HepG2 (cell line): ENCODE data around the gene UBE2O. TPM values are rescaled to one million over a fixed set of nuclear protein-coding genes. Genes with fewer than 3 reads are reported as not detected.
A peak's percentile ranks its signal among the peaks of the same experiment; 100 is the strongest.

Experiments used
- ATAC-seq: fragments of 200-7000 bp; cut with Tn5 transposase; 3 replicates; pipeline ENCODE4 v1.9.1; 2020; ENCODE audit warnings: mild to moderate bottlenecking, moderate library complexity
- BruUV-seq: library from RNA; stranded (reverse); fragments of 400-500 nt; replicated peaks from 2 replicates; lab custom pipeline; 2021; lab: Mats Ljungman, UMichigan
- CTCF ChIA-PET: fragments of 300-600 bp; formaldehyde crosslinking; extraction: SDS; loops from one replicate; lab custom pipeline; 2021; ENCODE audit warnings: low total read pairs, inconsistent platforms, low intra/inter-chr PET ratio; lab: Yijun Ruan, JAX
- POLR2A ChIA-PET: fragments of 350-600 bp; sonication (Branson Sonifier 250); formaldehyde crosslinking; loops from one replicate; lab custom pipeline; 2020; ENCODE audit warnings: antibody characterized with exemption, inconsistent platforms; lab: Yijun Ruan, JAX
- DNase-seq: peaks from one replicate; pipeline ENCODE4 v3.0.0-alpha.2; 2015; ENCODE audit warnings: low spot score
- FAIRE-seq: peaks from 3 replicates; lab custom pipeline; 2011; peaks lifted over from hg19 to GRCh38; lab: Jason Lieb, UNC
- H2AFZ ChIP-seq: one replicate; pipeline ENCODE4 v1.6.1; 2011; ENCODE audit warnings: low read length, inconsistent platforms
- H3K27ac ChIP-seq: fragments of 300-600 bp; 3 replicates; pipeline ENCODE4 v1.8.0; 2011; ENCODE audit warnings: mixed run types, mild to moderate bottlenecking, mixed read lengths, low read length, inconsistent platforms; ENCODE audit not compliant: insufficient read depth; ENCODE audit errors: extremely low read length
- H3K27me3 ChIP-seq, 2 experiments: fragments of 200-600 bp in 1 of 2; 2 replicates in 1 of 2; 3 replicates in 1 of 2; pipeline versions ENCODE4 v1.6.0 to v1.8.0; 2011; ENCODE audit warnings: low read length in 2 of 2, mild to moderate bottlenecking in 2 of 2, moderate library complexity in 2 of 2, inconsistent platforms in 1 of 2; ENCODE audit not compliant: insufficient read depth in 2 of 2, control insufficient read depth in 1 of 2
- H3K36me3 ChIP-seq, 2 experiments: fragments of 200-600 bp in 1 of 2; replicated peaks in 1 of 2; 2 replicates in 1 of 2; 3 replicates in 1 of 2; pipeline versions ENCODE4 v1.5.1 to v1.8.0; 2011; ENCODE audit warnings: low read length in 2 of 2, inconsistent platforms in 1 of 2; ENCODE audit not compliant: insufficient read depth in 2 of 2, control insufficient read depth in 1 of 2
- H3K4me1 ChIP-seq: 2 replicates; pipeline ENCODE4 v1.5.1; 2012; ENCODE audit warnings: low read length, inconsistent platforms; ENCODE audit not compliant: insufficient read depth
- H3K4me2 ChIP-seq: 2 replicates; pipeline ENCODE4 v1.6.0; 2011; ENCODE audit warnings: low read depth, low read length, inconsistent platforms
- H3K4me3 ChIP-seq, 3 experiments: fragments of 200-600 bp in 1 of 3; sonication (generic), shearing (Covaris generic) in 1 of 3; replicated peaks in 1 of 3; 2 replicates each; pipeline ENCODE4 v1.5.1; 2011 to 2016; ENCODE audit warnings: low read length in 3 of 3, inconsistent platforms in 2 of 3, low read depth in 2 of 3, mild to moderate bottlenecking in 2 of 3, control low read depth in 1 of 3, mixed read lengths in 1 of 3; ENCODE audit not compliant: insufficient read depth in 1 of 3
- H3K79me2 ChIP-seq: one replicate; pipeline ENCODE4 v1.6.1; 2011; ENCODE audit warnings: low read length, inconsistent platforms; ENCODE audit not compliant: insufficient read depth
- H3K9ac ChIP-seq: 2 replicates; pipeline ENCODE4 v1.6.0; 2011; ENCODE audit warnings: mild to moderate bottlenecking, low read depth, low read length, inconsistent platforms; ENCODE audit not compliant: insufficient read depth
- H3K9me3 ChIP-seq: 2 replicates; pipeline ENCODE4 v1.5.1; 2012; ENCODE audit warnings: mild to moderate bottlenecking, low read length
- H4K20me1 ChIP-seq: 2 replicates; pipeline ENCODE4 v1.6.0; 2011; ENCODE audit warnings: inconsistent platforms, mild to moderate bottlenecking, low read length, moderate library complexity; ENCODE audit not compliant: insufficient read depth
- CERS6 ChIP-seq: sonication (generic); formaldehyde crosslinking; IDR thresholded peaks from 2 replicates; pipeline ENCODE4 v1.5.0; 2020; ENCODE audit warnings: missing genetic modification reagents
- ESRRA ChIP-seq: sonication (generic); formaldehyde crosslinking; IDR thresholded peaks from 2 replicates; pipeline ENCODE4 v1.5.1; 2020; ENCODE audit warnings: mild to moderate bottlenecking, low read depth, missing genetic modification reagents
- GFI1 ChIP-seq: sonication (generic); formaldehyde crosslinking; IDR thresholded peaks from 2 replicates; pipeline ENCODE4 v1.5.0; 2020; ENCODE audit warnings: missing genetic modification reagents, mild to moderate bottlenecking, borderline replicate concordance
- HMGA1 ChIP-seq: sonication (generic); formaldehyde crosslinking; conservative IDR thresholded peaks from 2 replicates; pipeline ENCODE4 v1.4.0; 2020; ENCODE audit warnings: missing genetic modification reagents
- HNRNPL ChIP-seq: fragments of 200-400 bp; formaldehyde crosslinking; IDR thresholded peaks from 2 replicates; pipeline ENCODE4 v1.6.1; 2017; ENCODE audit warnings: mild to moderate bottlenecking, low read depth, low read length
- KLF16 ChIP-seq, 2 experiments: sonication (generic) in 1 of 2; formaldehyde crosslinking in 1 of 2; IDR thresholded peaks; 2 replicates each; pipeline versions ENCODE4 v1.6.1 to v1.8.0; 2016 to 2023; ENCODE audit warnings: missing genetic modification reagents in 2 of 2, missing compliant biosample characterization in 1 of 2
- NRL ChIP-seq: sonication (generic); formaldehyde crosslinking; IDR thresholded peaks from 2 replicates; pipeline ENCODE4 v1.5.0; 2020; ENCODE audit warnings: missing genetic modification reagents, mild to moderate bottlenecking, moderate library complexity, borderline replicate concordance
- POLR2AphosphoS5 ChIP-seq: IDR thresholded peaks from 2 replicates; pipeline ENCODE4 v1.6.1; 2012; ENCODE audit warnings: low read depth, low read length
- REPIN1 ChIP-seq: sonication (generic); formaldehyde crosslinking; IDR thresholded peaks from 2 replicates; pipeline ENCODE4 v1.8.0; 2022; ENCODE audit warnings: missing genetic modification reagents, low read depth, mild to moderate bottlenecking, borderline replicate concordance
- SPEN ChIP-seq: sonication (generic); formaldehyde crosslinking; IDR thresholded peaks from 2 replicates; pipeline ENCODE4 v1.5.1; 2020; ENCODE audit warnings: low read depth, mild to moderate bottlenecking, missing genetic modification reagents
- TCF7 ChIP-seq: sonication (generic); IDR thresholded peaks from 2 replicates; pipeline ENCODE4 v1.6.1; 2016; ENCODE audit warnings: antibody characterized with exemption, low read depth
- TGIF2 ChIP-seq: IDR thresholded peaks from 2 replicates; pipeline ENCODE4 v1.6.1; 2016; ENCODE audit warnings: control low read depth, missing compliant biosample characterization
- XRCC5 ChIP-seq: fragments of 200-400 bp; formaldehyde crosslinking; optimal IDR thresholded peaks from 2 replicates; pipeline ENCODE3; 2017; ENCODE audit warnings: mild to moderate bottlenecking, low read length
- YEATS2 ChIP-seq: sonication (generic); formaldehyde crosslinking; IDR thresholded peaks from 2 replicates; pipeline ENCODE4 v1.4.0; 2020; ENCODE audit warnings: missing genetic modification reagents, borderline replicate concordance
- ZFP91 ChIP-seq: sonication (generic); formaldehyde crosslinking; IDR thresholded peaks from 2 replicates; pipeline ENCODE4 v1.9.0; 2022; ENCODE audit warnings: missing genetic modification reagents, mild to moderate bottlenecking, borderline replicate concordance
- ZNF235 ChIP-seq: sonication (generic); formaldehyde crosslinking; IDR thresholded peaks from 2 replicates; pipeline ENCODE4 v1.8.1; 2023; ENCODE audit warnings: mild to moderate bottlenecking, missing genetic modification reagents, borderline replicate concordance
- ZNF24 ChIP-seq: fragments of 450-650 bp; IDR thresholded peaks from 2 replicates; pipeline ENCODE4 v1.6.1; 2017; ENCODE audit warnings: antibody characterized with exemption, mild to moderate bottlenecking
- ZNF580 ChIP-seq: IDR thresholded peaks from 2 replicates; pipeline ENCODE4 v1.6.1; 2016; ENCODE audit warnings: low read depth, borderline replicate concordance
- ZNF724P ChIP-seq: sonication (generic); formaldehyde crosslinking; IDR thresholded peaks from 2 replicates; pipeline ENCODE4 v1.8.0; 2022; ENCODE audit warnings: missing genetic modification reagents, borderline replicate concordance
- ZNF772 ChIP-seq: sonication (generic); formaldehyde crosslinking; IDR thresholded peaks from 2 replicates; pipeline ENCODE4 v1.5.0; 2020; ENCODE audit warnings: mild to moderate bottlenecking, missing genetic modification reagents
- ZNF841 ChIP-seq: sonication (generic); formaldehyde crosslinking; IDR thresholded peaks from 2 replicates; pipeline ENCODE4 v1.8.1; 2023; ENCODE audit warnings: missing genetic modification reagents, borderline replicate concordance
- ZSCAN21 ChIP-seq: sonication (generic); formaldehyde crosslinking; IDR thresholded peaks from 2 replicates; pipeline ENCODE4 v1.8.0; 2022; ENCODE audit warnings: mild to moderate bottlenecking, missing genetic modification reagents, moderate library complexity, borderline replicate concordance
- WGBS: methylation state at CpG from one replicate; pipeline ENCODE4 v1.1.6; 2017; ENCODE audit warnings: low lambda C conversion rate; 5-methylcytosine and 5-hydroxymethylcytosine counted together
- in situ Hi-C: cut with HindIII; loops from 2 replicates; pipeline ENCODE4 v1.10.0; 2017; ENCODE audit warnings: low pct_unique_long_range_greater_than_20kb; ENCODE audit not compliant: extremely low pct_ligation_motif_present
- intact Hi-C: fragments of 100-400 bp; cut with micrococcal nuclease; formaldehyde crosslinking; loops from one replicate; pipeline ENCODE4 v1.10.0; 2022; ENCODE audit not compliant: unreplicated experiment
- polyA plus RNA-seq, 8 experiments: library from polyadenylated mRNA; depleted of rRNA in 3 of 8; stranded (reverse) in 7 of 8; unstranded in 1 of 8; fragments of >200 nt; fragmentation: Illumina TruSeq in 4 of 8; extraction: Trizol in 4 of 8; gene quantifications; 2 replicates each; pipeline versions ENCODE4 v1.2.1 to v1.2.3, GENCODE V29; 2011 to 2016; ENCODE audit warnings: low read depth in 4 of 8, missing spikeins in 1 of 8, mixed read lengths in 1 of 8; ENCODE audit not compliant: insufficient read depth in 1 of 8
- total RNA-seq, 5 experiments: library from RNA; depleted of rRNA; stranded (reverse); fragments of >200 nt; fragmentation: Illumina TruSeq; extraction: Trizol; gene quantifications; 2 replicates each; pipeline ENCODE4 v1.2.3, GENCODE V29; 2016; ENCODE audit warnings: low read depth in 1 of 5

Gene UBE2O
- total and polyA plus RNA-seq, 2 of the 13 experiments (the other 11 are each of a cell fraction or from before 2014, with no cell fraction given), result 21.5 to 23.5 TPM

- Histone ChIP-seq H3K79me2 (peaks cover 69% of the 10 kb centered on the region), H2AFZ (no peak overlapping the region), H3K4me3 (peak overlapping the region; percentile 72 to 90 (median 86)), H3K4me2 (peak overlapping the region; percentile 99), H4K20me1 (peaks cover 26% of the 10 kb centered on the region; the same call in 1 of the 2 replicates), H3K27ac (peak overlapping the region; percentile 100), H3K9ac (peak overlapping the region; percentile 99), H3K4me1 (peaks cover 62% of the 10 kb centered on the region), H3K36me3 (peaks cover 13 to 26% of the 10 kb centered on the region in 2 experiments; a peak in 4 of 5 replicates), H3K27me3 (no peaks in the 10 kb centered on the region; a peak in 1 of 5 replicates), H3K9me3 (no peaks in the 10 kb centered on the region)
- WGBS, result under 1% methylated on average over 39 of the region's 65 CpGs
- in situ Hi-C loops, result no loop called here
- no TSS peak for BruUV-seq
- FAIRE-seq (no peak), ATAC-seq (peak; percentile 5), DNase-seq (peak; percentile 63)
- CTCF ChIA-PET, result no interaction called here
- POLR2A ChIA-PET, result interaction anchor here (0.6 to 20.9 kb wide), 17 partner anchors 7 to 508 kb away, joined by 3 to 1379 read pairs (median 7); partner anchors contain the start of genes PRPSAP1, QRICH2, RHBDF2 and UBALD2
- intact Hi-C loops, result loop anchor here (2.0 kb wide), 2 partner anchors 13 to 29 kb away; no protein-coding TSS in a partner anchor
- TF ChIP-seq KLF16 (CRISPR knock-in tag; IDR thresholded peaks at IDR 0.05), result peak in 1 of 2 experiments; percentile 12; a peak in 1 of 4 replicates
- no peak for TF ChIP-seq ZNF580 (CRISPR knock-in tag)
- TF ChIP-seq ZNF772 (CRISPR knock-in tag), result no peak
- no peak for TF ChIP-seq ZNF841 (CRISPR knock-in tag)
- no peak for TF ChIP-seq ZSCAN21 (CRISPR knock-in tag)
- TF ChIP-seq ZFP91 (CRISPR knock-in tag), result no peak
- peak; percentile 1; the same call in 1 of the 2 replicates for TF ChIP-seq ESRRA (CRISPR knock-in tag)
- TF ChIP-seq YEATS2, result peak; percentile 56; the same call in 1 of the 2 replicates
- TF ChIP-seq GFI1 (CRISPR knock-in tag), result peak; percentile 71; the same call in 1 of the 2 replicates
- TF ChIP-seq TGIF2 (CRISPR knock-in tag), result peak; percentile 70; the same call in 1 of the 2 replicates
- TF ChIP-seq POLR2AphosphoS5, result peak; percentile 57
- no peak for TF ChIP-seq ZNF235
- TF ChIP-seq TCF7, result no peak
- peak; percentile 85 for TF ChIP-seq NRL (CRISPR knock-in tag)
- TF ChIP-seq ZNF724P (CRISPR knock-in tag), result peak; percentile 55; the same call in 1 of the 2 replicates
- TF ChIP-seq HNRNPL, result peak; percentile 80; the same call in 1 of the 2 replicates
- TF ChIP-seq CERS6 (CRISPR knock-in tag), result no peak
- no peak for TF ChIP-seq HMGA1 (CRISPR knock-in tag)
- no peak for TF ChIP-seq SPEN (CRISPR knock-in tag)
- TF ChIP-seq REPIN1 (CRISPR knock-in tag), result 0 out of 2 replicates have a peak, but pooled peaks have one; percentile 16
- TF ChIP-seq XRCC5, result peak; percentile 42
- TF ChIP-seq ZNF24, result no peak
Observed at GRCh38 chr17:76383546-76384221, 69.3 kb downstream of the UBE2O start.
